HG02885 (cell line): ENCODE results near the gene IL24.
"Not testable (repeated sequence)": the region's sequence is repeated elsewhere in the genome, so short reads cannot be mapped to it uniquely, and the experiment has no call there.

Experiments used
- ATAC-seq: cut with Tn5 transposase; IDR thresholded peaks from one replicate; pipeline ENCODE4 v1.9.1; 2021; ENCODE audit warnings: mild to moderate bottlenecking; ENCODE audit not compliant: unreplicated experiment, poor library complexity

Gene IL24

GRCh38 chr1:206923009-206923960 is 26.0 kb downstream of the IL24 start:
- ATAC-seq: peak; percentile 57

- ATAC-seq: not testable (repeated sequence)
Observed at GRCh38 chr1:206923961-206924557, 26.8 kb downstream of the IL24 start.

GRCh38 chr1:206924592-206925105 is 27.4 kb downstream of the IL24 start:
- ATAC-seq: peak; percentile 35

GRCh38 chr1:206925106-206925736 is 28.0 kb downstream of the IL24 start:
- peak; percentile 47 for ATAC-seq

- ATAC-seq: no peak
Observed at GRCh38 chr1:206926286-206926685, 29.0 kb downstream of the IL24 start.

- ATAC-seq: no peak
Observed at GRCh38 chr1:206929524-206929923, 32.3 kb downstream of the IL24 start.

- ATAC-seq: peak; percentile 78
Observed at GRCh38 chr1:206930210-206930798, 33.1 kb downstream of the IL24 start.

GRCh38 chr1:206931709-206932108 is 34.5 kb downstream of the IL24 start:
- no peak for ATAC-seq

GRCh38 chr1:206932177-206932576 is 34.9 kb downstream of the IL24 start:
- no peak for ATAC-seq

- ATAC-seq: peak; percentile 24
Observed at GRCh38 chr1:206933333-206933945, 36.2 kb downstream of the IL24 start.

GRCh38 chr1:206935491-206936067 is 38.3 kb downstream of the IL24 start:
- no peak for ATAC-seq

GRCh38 chr1:206937425-206937824 is 40.2 kb downstream of the IL24 start:
- ATAC-seq: no peak

- ATAC-seq: no peak
Observed at GRCh38 chr1:206939131-206939530, 41.9 kb downstream of the IL24 start.

GRCh38 chr1:206939841-206940587 is 42.8 kb downstream of the IL24 start:
- no peak for ATAC-seq

GRCh38 chr1:206940588-206940936 is 43.3 kb downstream of the IL24 start:
- no peak for ATAC-seq

- no peak for ATAC-seq
Observed at GRCh38 chr1:206941766-206942418, 44.6 kb downstream of the IL24 start.

- no peak for ATAC-seq
Observed at GRCh38 chr1:206944703-206945102, 47.5 kb downstream of the IL24 start.

GRCh38 chr1:206945779-206946178 is 48.5 kb downstream of the IL24 start:
- ATAC-seq: no peak

GRCh38 chr1:206946261-206946660 is 49.0 kb downstream of the IL24 start, which contains the start of gene PIGR:
Gene PIGR, minus strand, starts transcription at chr1:206946466. Its CDS starts 5,935 bp downstream, at chr1:206940531.
- ATAC-seq: no peak
